GM12865 (cell line): ENCODE results near the gene DOHH.

Experiments
- DNase-seq: peaks from one replicate; pipeline ENCODE4 v3.0.0; 2010; ENCODE audit warnings: low read depth
- H3K4me3 ChIP-seq: 2 replicates; pipeline ENCODE4 v1.5.1; 2011; ENCODE audit warnings: mild to moderate bottlenecking, low read depth, low read length, control low read depth
- CTCF ChIP-seq: IDR thresholded peaks from 2 replicates; pipeline ENCODE4 v1.5.1; 2011; ENCODE audit warnings: low read length, control low read depth, low read depth, inconsistent platforms; ENCODE audit not compliant: insufficient read depth; ENCODE audit errors: missing control alignments

The DOHH gene, protein sequence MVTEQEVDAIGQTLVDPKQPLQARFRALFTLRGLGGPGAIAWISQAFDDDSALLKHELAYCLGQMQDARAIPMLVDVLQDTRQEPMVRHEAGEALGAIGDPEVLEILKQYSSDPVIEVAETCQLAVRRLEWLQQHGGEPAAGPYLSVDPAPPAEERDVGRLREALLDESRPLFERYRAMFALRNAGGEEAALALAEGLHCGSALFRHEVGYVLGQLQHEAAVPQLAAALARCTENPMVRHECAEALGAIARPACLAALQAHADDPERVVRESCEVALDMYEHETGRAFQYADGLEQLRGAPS

GRCh38 chr19:3500429-3501101 lies at the start of gene DOHH:
Gene DOHH (minus strand): TSS chr19:3500674. CDS start chr19:3496814, 3,860 bp downstream.
- peak within 1 kb of the TSS; percentile 96 for H3K4me3 ChIP-seq
- no peak for TF ChIP-seq CTCF
- DNase-seq = peak; percentile 99

GRCh38 chr19:3549816-3550215 lies 49.3 kb upstream of the DOHH start:
- no peak for TF ChIP-seq CTCF
- H3K4me3 ChIP-seq = no peak overlapping the region
- no peak for DNase-seq

DNA sequence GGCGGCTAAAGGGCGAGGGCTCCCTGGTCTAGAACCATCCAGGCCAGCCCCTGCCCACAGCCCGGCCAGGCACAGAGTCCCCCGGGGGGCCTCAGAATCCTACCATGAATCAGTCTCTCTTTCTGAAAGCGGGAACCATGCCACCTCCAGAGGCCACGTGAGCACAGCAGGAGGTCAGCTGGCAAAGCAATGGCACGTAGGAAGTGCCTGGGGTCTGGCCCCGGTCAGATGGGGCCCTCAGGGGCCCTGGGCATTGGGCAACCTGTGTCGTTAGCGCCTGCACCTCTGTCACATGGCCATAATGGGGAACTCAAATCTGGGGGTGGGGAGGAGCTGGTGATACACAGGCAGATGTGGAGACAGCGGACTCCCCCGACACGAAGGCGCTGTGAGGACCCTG lies 48.1 kb upstream of the DOHH start:
- no peak for TF ChIP-seq CTCF
- DNase-seq = no peak
- no peak overlapping the region for H3K4me3 ChIP-seq

- no peak for DNase-seq
- TF ChIP-seq CTCF = no peak
- no peak overlapping the region for H3K4me3 ChIP-seq
Observed at GRCh38 chr19:3547767-3548282, 47.4 kb upstream of the DOHH start.

- DNase-seq = peak; percentile 34
- TF ChIP-seq CTCF = peak; percentile 54
- H3K4me3 ChIP-seq = no peak overlapping the region
Observed at GRCh38 chr19:3547301-3547731, 46.8 kb upstream of the DOHH start.

DNA sequence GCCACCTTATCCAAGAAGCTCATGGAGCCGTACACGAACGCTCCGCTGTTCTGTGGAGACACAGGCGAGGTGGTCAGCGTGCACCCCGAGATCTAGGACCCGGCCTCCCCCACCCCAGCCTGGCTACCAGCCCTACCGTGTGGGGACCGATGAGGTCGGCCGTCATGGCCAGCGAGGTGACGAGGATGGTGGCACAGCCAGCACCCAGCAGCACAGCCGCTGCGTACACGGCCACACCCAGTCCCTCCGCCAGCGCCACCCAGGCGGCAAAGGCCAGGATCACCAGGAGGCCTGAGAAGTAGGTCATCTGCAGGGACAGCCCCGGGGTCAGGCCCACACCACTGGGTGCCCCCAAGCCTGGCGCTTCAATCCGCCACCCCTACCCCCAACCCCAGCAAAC lies 45.6 kb upstream of the DOHH start:
- no peak for TF ChIP-seq CTCF
- no peak overlapping the region for H3K4me3 ChIP-seq
- no peak for DNase-seq
